ENCODE measurements around the gene RARA. TPM values are rescaled to one million over a fixed set of nuclear protein-coding genes. Genes with fewer than 3 reads are reported as not detected.

The RARA gene
- polyA plus RNA-seq, 3 donors: 14.9 to 63.9 (median 29.4) TPM

- Histone ChIP-seq H3K79me2 (ENCODE audit: insufficient read depth, low read length) (peaks cover 8% of the 10 kb centered on the region), H3K27ac (ENCODE audit: low read depth in 1 of 2, low read length in 2 of 2) (peak overlapping the region in 1 of 2 donors; percentile 49), H2AFZ (ENCODE audit: insufficient read depth, low read depth, low read length, poor library complexity, severe bottlenecking) (no peak overlapping the region), H3K4me3 (replicated peaks in 1 of 3; ENCODE audit: low read depth in 2 of 3, low read length in 3 of 3) (peak overlapping the region in 1 of 3 experiments; percentile 26), H3K4me2 (replicated peaks; ENCODE audit: extremely low read depth, low read length, poor library complexity, severe bottlenecking) (peak overlapping the region; percentile 21), H3K27me3 (ENCODE audit: control insufficient read depth in 2 of 2, insufficient read depth in 2 of 2, low read length in 2 of 2) (no peaks in the 10 kb centered on the region), H3K4me1 (ENCODE audit: control insufficient read depth in 1 of 2, insufficient read depth in 2 of 2, low read length in 2 of 2) (peaks cover 94 to 99% of the 10 kb centered on the region in 2 donors), H3K36me3 (replicated peaks in 1 of 2; ENCODE audit: control insufficient read depth in 1 of 2, insufficient read depth in 2 of 2, low read length in 2 of 2) (no peaks in the 10 kb centered on the region), H3K9ac (ENCODE audit: insufficient read depth, low read length, poor library complexity, severe bottlenecking) (no peak overlapping the region), H4K20me1 (ENCODE audit: insufficient read depth, low read length) (peaks cover 37% of the 10 kb centered on the region), H3K9me3 (replicated peaks in 1 of 2; ENCODE audit: control insufficient read depth in 1 of 2, insufficient read depth in 1 of 2, low read length in 2 of 2) (no peaks in the 10 kb centered on the region)
- WGBS (ENCODE audit: insufficient coverage): 33% methylated on average over 5 of the region's 7 CpGs
- H3K4me1 Mint-ChIP-seq: peaks cover 29% of the 10 kb centered on the region
- peaks cover 0 to 14% (median 8%) of the 10 kb centered on the region in 3 donors for H3K27me3 Mint-ChIP-seq (ENCODE audit: low read depth in 3 of 3)
- peak in 2 of 3 donors; percentile 47 to 49 for DNase-seq
- no peak for TF ChIP-seq CTCF (IDR thresholded peaks at IDR 0.05)
- peak overlapping the region; percentile 77 to 90 (median 83) for H3K27ac Mint-ChIP-seq
- no peak overlapping the region for H3K4me3 Mint-ChIP-seq
- peaks cover 0 to 2% (median 0%) of the 10 kb centered on the region in 7 donors for H3K9me3 Mint-ChIP-seq
- intact Hi-C loops (cut with micrococcal nuclease): loop anchor here in 1 of 2 donors (2.0 kb wide), 1 partner anchor 41 kb away; no protein-coding TSS in a partner anchor
- peaks cover 0 to 7% of the 10 kb centered on the region in 2 donors for H3K36me3 Mint-ChIP-seq
Observed at GRCh38 chr17:40312131-40312731, 3.3 kb downstream of the RARA start.

- intact Hi-C loops (cut with micrococcal nuclease): loop anchor here in 1 of 2 donors (2.0 kb wide), 1 partner anchor 40 kb away; no protein-coding TSS in a partner anchor
- Mint-ChIP-seq H3K27me3 (ENCODE audit: low read depth in 3 of 3) (peaks cover 0 to 14% (median 8%) of the 10 kb centered on the region in 3 donors), H3K36me3 (peaks cover 0 to 7% of the 10 kb centered on the region in 2 donors), H3K4me1 (peaks cover 36% of the 10 kb centered on the region), H3K4me3 (no peak overlapping the region), H3K9me3 (peaks cover 0 to 2% (median 0%) of the 10 kb centered on the region in 7 donors), H3K27ac (peak overlapping the region in 6 of 7 donors; percentile 6 to 84 (median 69))
- peaks cover 91 to 97% of the 10 kb centered on the region in 2 donors for H3K4me1 ChIP-seq (ENCODE audit: control insufficient read depth in 1 of 2, insufficient read depth in 2 of 2, low read length in 2 of 2)
- H3K27me3 ChIP-seq (ENCODE audit: control insufficient read depth in 2 of 2, insufficient read depth in 2 of 2, low read length in 2 of 2): no peaks in the 10 kb centered on the region
- H3K4me2 ChIP-seq (replicated peaks; ENCODE audit: extremely low read depth, low read length, poor library complexity, severe bottlenecking): no peak overlapping the region
- H2AFZ ChIP-seq (ENCODE audit: insufficient read depth, low read depth, low read length, poor library complexity, severe bottlenecking): no peak overlapping the region
- H3K79me2 ChIP-seq (ENCODE audit: insufficient read depth, low read length): peaks cover 14% of the 10 kb centered on the region
- peaks cover 43% of the 10 kb centered on the region for H4K20me1 ChIP-seq (ENCODE audit: insufficient read depth, low read length)
- 91% methylated on average over 2 of the region's 4 CpGs for WGBS (ENCODE audit: insufficient coverage)
- no peak for DNase-seq
- H3K36me3 ChIP-seq (replicated peaks in 1 of 2; ENCODE audit: control insufficient read depth in 1 of 2, insufficient read depth in 2 of 2, low read length in 2 of 2): no peaks in the 10 kb centered on the region
- no peak for TF ChIP-seq CTCF (IDR thresholded peaks at IDR 0.05)
- no peak overlapping the region for H3K27ac ChIP-seq (ENCODE audit: low read depth in 1 of 2, low read length in 2 of 2)
- H3K9ac ChIP-seq (ENCODE audit: insufficient read depth, low read length, poor library complexity, severe bottlenecking): no peak overlapping the region
- peak overlapping the region in 1 of 3 experiments; percentile 26 for H3K4me3 ChIP-seq (replicated peaks in 1 of 3; ENCODE audit: low read depth in 2 of 3, low read length in 3 of 3)
- no peaks in the 10 kb centered on the region for H3K9me3 ChIP-seq (replicated peaks in 1 of 2; ENCODE audit: control insufficient read depth in 1 of 2, insufficient read depth in 1 of 2, low read length in 2 of 2)
Observed at GRCh38 chr17:40312893-40313667, 4.1 kb downstream of the RARA start.

Measured in CD14-positive monocyte (primary cell).